Measurements from ENCODE around the gene BPIFA3. TPM values are rescaled to one million over a fixed set of nuclear protein-coding genes. Genes with fewer than 3 reads are reported as not detected.

The BPIFA3 gene
- total and polyA plus RNA-seq, 2 of the 13 experiments (the other 11 are each of a cell fraction or from before 2014, with no cell fraction given), result not detected

- TF ChIP-seq ZFP36L1 (CRISPR knock-in tag; IDR thresholded peaks at IDR 0.05) (peak; percentile 98), ZNF280D (CRISPR knock-in tag; IDR thresholded peaks at IDR 0.05) (peak; percentile 82)
Measured at GRCh38 chr20:33209789-33210188, 7.4 kb upstream of the BPIFA3 start (continued).

- H3K9me3 ChIP-seq (ENCODE audit: low read length), result no peaks in the 10 kb centered on the region
- DNase-seq (ENCODE audit: low spot score) (no peak), FAIRE-seq (no peak), ATAC-seq (no peak)
- no peaks in the 10 kb centered on the region for H3K79me2 ChIP-seq (ENCODE audit: insufficient read depth, low read length)
- in situ Hi-C loops (cut with HindIII; ENCODE audit: extremely low pct_ligation_motif_present, low pct_unique_long_range_greater_than_20kb) (loop anchor here (10.0 kb wide), 1 partner anchor 306 kb away; no protein-coding TSS in a partner anchor), intact Hi-C loops (cut with micrococcal nuclease; ENCODE audit: unreplicated experiment) (loop anchor here (5.0 kb wide), 2 partner anchors 308 to 418 kb away; no protein-coding TSS in a partner anchor)
- H3K4me1 ChIP-seq (ENCODE audit: insufficient read depth, low read length), result no peaks in the 10 kb centered on the region
- H3K9ac ChIP-seq (ENCODE audit: insufficient read depth, low read depth, low read length), result no peak overlapping the region
- H3K4me2 ChIP-seq (ENCODE audit: low read depth, low read length), result no peak overlapping the region
- no peak overlapping the region for H2AFZ ChIP-seq (ENCODE audit: low read length)
- peaks cover 12% of the 10 kb centered on the region; the same call in 1 of the 2 replicates for H4K20me1 ChIP-seq (ENCODE audit: insufficient read depth, low read length)
- no peak overlapping the region for H3K27ac ChIP-seq (ENCODE audit: extremely low read length, insufficient read depth, low read length)
- no TSS peak for BruUV-seq (replicated peaks)
- ChIA-PET CTCF (ENCODE audit: low intra/inter-chr PET ratio, low total read pairs) (interaction anchor here (3.6 kb wide), 1 partner anchor 114 kb away, joined by 21 read pairs; no protein-coding TSS in a partner anchor), POLR2A (no interaction called here)
- whole genome bisulfite sequencing (ENCODE audit: low lambda C conversion rate), result 0% methylated on average over 1 of the region's 1 CpG
- no peak overlapping the region for H3K4me3 ChIP-seq (replicated peaks in 1 of 3; ENCODE audit: insufficient read depth in 1 of 3, low read depth in 2 of 3, low read length in 3 of 3)
- H3K36me3 ChIP-seq (replicated peaks in 1 of 2; ENCODE audit: control insufficient read depth in 1 of 2, insufficient read depth in 2 of 2, low read length in 2 of 2), result no peaks in the 10 kb centered on the region
- no peaks in the 10 kb centered on the region for H3K27me3 ChIP-seq (ENCODE audit: control insufficient read depth in 1 of 2, insufficient read depth in 2 of 2, low read length in 2 of 2)
- no peak for TF ChIP-seq THRA (CRISPR knock-in tag; IDR thresholded peaks at IDR 0.05; ENCODE audit: borderline replicate concordance)
- no peak for TF ChIP-seq ZNF724P (CRISPR knock-in tag; IDR thresholded peaks at IDR 0.05; ENCODE audit: borderline replicate concordance)
- no peak for TF ChIP-seq ZBTB20 (CRISPR knock-in tag; IDR thresholded peaks at IDR 0.05; ENCODE audit: borderline replicate concordance, low read depth)
- no peak for TF ChIP-seq TOPORS (CRISPR knock-in tag; IDR thresholded peaks at IDR 0.05)
- TF ChIP-seq ZBTB3 (CRISPR knock-in tag; IDR thresholded peaks at IDR 0.05; ENCODE audit: borderline replicate concordance, low read depth), result no peak
- no peak for TF ChIP-seq RFX5 (IDR thresholded peaks at IDR 0.05; ENCODE audit: low read depth, low read length)
- no peak for TF ChIP-seq ZNF232 (CRISPR knock-in tag; IDR thresholded peaks at IDR 0.05; ENCODE audit: borderline replicate concordance)
- no peak for TF ChIP-seq TIGD3 (CRISPR knock-in tag; IDR thresholded peaks at IDR 0.05; ENCODE audit: borderline replicate concordance)
- TF ChIP-seq SKI (IDR thresholded peaks at IDR 0.05; ENCODE audit: partially characterized antibody), result no peak
- TF ChIP-seq ZNF24 (IDR thresholded peaks at IDR 0.05), result no peak
- TF ChIP-seq ATF1 (CRISPR knock-in tag; IDR thresholded peaks at IDR 0.05), result no peak
- no peak for TF ChIP-seq CBX1 (IDR thresholded peaks at IDR 0.05; ENCODE audit: low read depth)
- no peak for TF ChIP-seq ZNF710 (CRISPR knock-in tag; IDR thresholded peaks at IDR 0.05; ENCODE audit: borderline replicate concordance)
- no peak for TF ChIP-seq PAX8 (CRISPR knock-in tag; IDR thresholded peaks at IDR 0.05; ENCODE audit: borderline replicate concordance)
Measured at GRCh38 chr20:33210371-33210770, 6.8 kb upstream of the BPIFA3 start.

Measured in HepG2 (cell line).